ENCODE measurements around the gene PRDX2. TPM values are rescaled to one million over a fixed set of nuclear protein-coding genes. Genes with fewer than 3 reads are reported as not detected.

The PRDX2 gene
- 164 and 210 TPM in 2 replicates for total RNA-seq

GRCh38 chr19:12801466-12802266 is at the start of gene PRDX2, which contains the start of gene THSD8:
Gene PRDX2 (minus strand): TSS chr19:12801800. CDS start chr19:12801261, 539 bp downstream.
Gene THSD8 (plus strand): TSS chr19:12802069. CDS start chr19:12802072, 3 bp downstream.

GRCh38 chr19:12838182-12838885 is 36.7 kb upstream of the PRDX2 start, which contains the start of gene MAST1:
Gene MAST1 (plus strand): TSS chr19:12838515. CDS start chr19:12838573, 58 bp downstream.

GRCh38 chr19:12834566-12834943 is 33.0 kb upstream of the PRDX2 start, which contains the start of gene RTBDN:
Gene RTBDN (minus strand): TSS chr19:12834579. CDS start chr19:12829979, 4,600 bp downstream.

GRCh38 chr19:12806242-12807081 is 4.9 kb upstream of the PRDX2 start, which contains the start of gene RNASEH2A:
Gene RNASEH2A (plus strand): TSS chr19:12806584. CDS start chr19:12806674, 90 bp downstream.

DNA sequence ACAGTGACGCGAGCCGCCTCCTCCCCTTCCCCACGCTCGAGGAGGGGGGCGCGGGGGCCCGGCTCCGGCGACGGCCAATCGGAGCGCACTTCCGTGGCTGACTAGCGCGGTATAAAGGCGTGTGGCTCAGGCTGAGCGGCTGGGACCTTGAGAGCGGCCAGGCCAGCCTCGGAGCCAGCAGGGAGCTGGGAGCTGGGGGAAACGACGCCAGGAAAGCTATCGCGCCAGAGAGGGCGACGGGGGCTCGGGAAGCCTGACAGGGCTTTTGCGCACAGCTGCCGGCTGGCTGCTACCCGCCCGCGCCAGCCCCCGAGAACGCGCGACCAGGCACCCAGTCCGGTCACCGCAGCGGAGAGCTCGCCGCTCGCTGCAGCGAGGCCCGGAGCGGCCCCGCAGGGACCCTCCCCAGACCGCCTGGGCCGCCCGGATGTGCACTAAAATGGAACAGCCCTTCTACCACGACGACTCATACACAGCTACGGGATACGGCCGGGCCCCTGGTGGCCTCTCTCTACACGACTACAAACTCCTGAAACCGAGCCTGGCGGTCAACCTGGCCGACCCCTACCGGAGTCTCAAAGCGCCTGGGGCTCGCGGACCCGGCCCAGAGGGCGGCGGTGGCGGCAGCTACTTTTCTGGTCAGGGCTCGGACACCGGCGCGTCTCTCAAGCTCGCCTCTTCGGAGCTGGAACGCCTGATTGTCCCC is 10.1 kb downstream of the PRDX2 start, which contains the start of gene JUNB:
Gene JUNB (plus strand): TSS at position 142 of the 706 bp plus-strand sequence. CDS start 286 bp downstream, at position 428.

DNA sequence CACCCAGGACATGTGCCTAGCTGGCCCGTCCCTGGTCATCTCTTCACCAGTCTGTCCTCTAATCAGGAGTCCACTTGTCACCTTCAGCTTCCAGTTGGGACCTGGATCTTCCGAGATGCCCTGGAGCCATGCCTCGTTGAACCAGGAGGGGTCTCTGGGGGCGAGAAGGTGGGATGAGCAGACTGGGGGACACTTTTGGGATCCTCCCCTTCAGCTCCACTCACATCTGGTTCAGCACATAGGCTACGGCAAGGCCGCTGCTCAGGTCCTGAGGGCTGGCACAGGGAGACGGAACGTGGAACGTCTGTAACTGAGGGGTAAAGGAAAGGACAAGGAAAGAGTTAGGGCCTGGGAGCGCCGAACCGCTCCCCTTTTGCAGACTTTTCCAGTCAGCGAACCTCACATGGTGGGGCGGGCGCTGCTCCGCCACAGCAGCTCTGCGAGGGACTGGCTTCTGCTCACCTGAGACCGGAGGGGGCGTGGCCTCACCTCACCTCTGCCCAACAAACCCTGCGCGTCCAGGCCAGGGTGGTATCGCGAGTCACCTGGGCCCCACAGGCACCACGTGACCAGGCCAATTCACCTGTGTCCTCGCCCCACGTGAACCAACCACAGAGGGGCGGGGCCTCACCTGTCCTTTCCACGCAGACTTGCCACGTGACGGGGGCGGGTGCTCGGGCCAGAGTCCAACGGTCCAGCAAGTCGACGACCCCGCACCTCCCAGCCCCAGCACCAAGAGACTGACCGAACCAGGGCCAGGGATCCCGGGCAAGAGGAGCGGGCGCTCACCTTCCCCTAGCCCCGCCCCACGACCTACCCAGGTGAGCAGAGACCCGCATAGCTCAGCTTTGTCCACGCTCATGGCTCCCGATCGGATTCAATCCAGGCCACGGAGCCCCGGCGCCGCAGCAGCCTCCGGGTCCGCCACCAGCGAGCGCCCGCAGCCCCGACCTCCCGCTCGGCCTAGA is 26.7 kb downstream of the PRDX2 start, which contains the start of gene HOOK2:
Gene HOOK2 (minus strand): TSS at position 965 of the 968 bp plus-strand sequence. CDS start 103 bp downstream, at position 862.

DNA sequence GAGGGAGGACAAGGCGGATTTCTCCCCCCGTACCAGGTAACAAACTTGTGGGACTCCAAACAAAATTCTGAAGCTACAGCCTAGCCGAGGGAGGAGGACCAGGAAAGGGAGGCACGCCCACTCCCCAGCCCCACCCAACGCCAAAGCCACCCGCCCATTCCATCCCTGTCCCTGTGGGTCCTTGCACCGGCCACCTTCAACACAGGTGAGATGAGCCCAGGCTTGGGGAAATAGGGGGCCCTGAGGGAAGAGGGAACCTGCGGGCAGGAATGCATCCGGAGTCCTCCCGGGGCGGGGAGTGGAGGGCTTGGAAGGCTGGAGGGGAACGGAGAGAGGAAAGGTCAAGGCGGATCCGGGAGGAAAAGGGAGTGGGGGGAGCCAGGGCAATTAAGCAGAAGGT is 50.0 kb downstream of the PRDX2 start, which contains the start of gene BEST2:
Gene BEST2 (plus strand): TSS at position 157 of the 400 bp plus-strand sequence. CDS start 802 bp downstream, outside the sequence.

Other genes starting within 250 kb of the PRDX2 start
- gene ZNF490, start 191.0 kb downstream of the PRDX2 start, total RNA-seq, result 3.2 and 9.9 TPM in 2 replicates
- 9.4 and 14.3 TPM in 2 replicates for gene ZNF791, start 190.9 kb downstream of the PRDX2 start, total RNA-seq
- 31.2 and 64.0 TPM in 2 replicates for gene MAN2B1, start 135.1 kb downstream of the PRDX2 start, total RNA-seq
- gene WDR83, start 135.0 kb downstream of the PRDX2 start, total RNA-seq, result 10.0 and 12.6 TPM in 2 replicates
- gene DHPS, start 119.9 kb downstream of the PRDX2 start, total RNA-seq, result 49.7 and 50.5 TPM in 2 replicates
- gene GNG14, start 113.8 kb downstream of the PRDX2 start, total RNA-seq, result not detected in 2 replicates
- gene FBXW9, start 105.2 kb downstream of the PRDX2 start, total RNA-seq, result 4.4 and 5.5 TPM in 2 replicates
- 20.9 and 53.7 TPM in 2 replicates for gene TNPO2, start 77.9 kb downstream of the PRDX2 start, total RNA-seq
- gene TRIR, start 67.1 kb downstream of the PRDX2 start, total RNA-seq, result 142 and 167 TPM in 2 replicates
- gene GET3, start 64.3 kb downstream of the PRDX2 start, total RNA-seq, result 66.6 and 79.8 TPM in 2 replicates
- not detected in 2 replicates for gene BEST2, start 50.0 kb downstream of the PRDX2 start, total RNA-seq
- 7.4 and 19.0 TPM in 2 replicates for gene HOOK2, start 26.2 kb downstream of the PRDX2 start, total RNA-seq
- 36.8 and 49.2 TPM in 2 replicates for gene JUNB, start 10.3 kb downstream of the PRDX2 start, total RNA-seq
- not detected in 2 replicates for gene THSD8, start 269 bp upstream of the PRDX2 start, total RNA-seq
- 19.6 and 25.7 TPM in 2 replicates for gene RNASEH2A, start 4.8 kb upstream of the PRDX2 start, total RNA-seq
- gene RTBDN, start 32.8 kb upstream of the PRDX2 start, total RNA-seq, result not detected in 2 replicates
- gene MAST1, start 36.7 kb upstream of the PRDX2 start, total RNA-seq, result 0.16 and 1.0 TPM in 2 replicates
- 15.4 and 19.4 TPM in 2 replicates for gene DNASE2, start 79.6 kb upstream of the PRDX2 start, total RNA-seq
- gene KLF1, start 85.4 kb upstream of the PRDX2 start, total RNA-seq, result 0.06 TPM in 1 of 2 replicates, not detected in the other
- gene GCDH, start 89.4 kb upstream of the PRDX2 start, total RNA-seq, result 16.0 and 21.7 TPM in 2 replicates
- gene SYCE2, start 117.5 kb upstream of the PRDX2 start, total RNA-seq, result 0.44 and 0.49 TPM in 2 replicates
- 44.8 and 67.8 TPM in 2 replicates for gene FARSA, start 131.9 kb upstream of the PRDX2 start, total RNA-seq
- 1,348 and 1,646 TPM in 2 replicates for gene CALR, start 136.8 kb upstream of the PRDX2 start, total RNA-seq
- gene RAD23A, start 144.1 kb upstream of the PRDX2 start, total RNA-seq, result 51.8 and 102 TPM in 2 replicates
- gene GADD45GIP1, start 155.4 kb upstream of the PRDX2 start, total RNA-seq, result 20.0 and 20.4 TPM in 2 replicates
- gene DAND5, start 167.8 kb upstream of the PRDX2 start, total RNA-seq, result under 0.01 and 0.06 TPM in 2 replicates
- 2.1 and 13.0 TPM in 2 replicates for gene NFIX, start 193.7 kb upstream of the PRDX2 start, total RNA-seq

Data from bladder microvascular endothelial cell (primary cell).